ENCODE data around the gene OPTC.
"Not testable (repeated sequence)": the region's sequence is repeated elsewhere in the genome, so short reads cannot be mapped to it uniquely, and the experiment has no call there.

OPTC gene

DNA sequence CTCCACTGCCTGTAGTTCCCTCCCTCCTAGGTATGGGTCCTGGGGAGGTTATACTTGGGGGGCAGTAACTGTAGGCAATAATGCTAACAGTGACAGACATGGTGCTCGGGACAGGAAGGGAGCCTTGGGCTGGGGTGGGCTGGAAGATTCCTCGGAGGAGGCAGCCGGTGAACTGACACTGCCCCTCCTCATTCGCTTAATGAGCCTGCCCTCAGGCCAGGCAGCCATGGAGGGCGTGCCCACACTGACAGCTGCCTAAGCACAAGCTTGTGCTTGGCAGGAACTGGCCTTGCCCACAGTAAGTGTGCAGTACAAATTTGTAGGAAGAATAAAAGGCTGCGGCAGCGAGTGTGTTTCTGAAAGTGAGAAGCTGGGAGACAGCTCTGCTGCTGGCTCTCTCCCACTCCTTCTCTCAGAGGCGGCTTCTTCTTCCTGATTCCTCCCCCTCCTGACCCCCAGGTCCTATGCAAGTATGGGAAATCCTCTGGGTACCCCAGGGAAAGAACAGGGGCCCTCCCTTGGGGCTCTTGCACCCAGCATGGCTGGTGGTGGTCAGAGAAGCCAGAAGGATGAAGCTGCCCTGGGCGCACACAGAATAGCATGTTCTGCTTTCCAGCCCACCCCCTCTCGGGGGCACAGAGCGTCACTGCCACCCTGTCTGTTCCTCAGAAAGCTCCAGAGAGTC, 23.6 kb downstream of the OPTC start:
- DNase-seq (no peak), ATAC-seq (no peak)

GRCh38 chr1:203518139-203518538, 24.2 kb downstream of the OPTC start:
- not testable (repeated sequence) for DNase-seq, ATAC-seq

GRCh38 chr1:203518541-203518940, 24.6 kb downstream of the OPTC start:
- DNase-seq: no peak
- no peak for ATAC-seq

DNA sequence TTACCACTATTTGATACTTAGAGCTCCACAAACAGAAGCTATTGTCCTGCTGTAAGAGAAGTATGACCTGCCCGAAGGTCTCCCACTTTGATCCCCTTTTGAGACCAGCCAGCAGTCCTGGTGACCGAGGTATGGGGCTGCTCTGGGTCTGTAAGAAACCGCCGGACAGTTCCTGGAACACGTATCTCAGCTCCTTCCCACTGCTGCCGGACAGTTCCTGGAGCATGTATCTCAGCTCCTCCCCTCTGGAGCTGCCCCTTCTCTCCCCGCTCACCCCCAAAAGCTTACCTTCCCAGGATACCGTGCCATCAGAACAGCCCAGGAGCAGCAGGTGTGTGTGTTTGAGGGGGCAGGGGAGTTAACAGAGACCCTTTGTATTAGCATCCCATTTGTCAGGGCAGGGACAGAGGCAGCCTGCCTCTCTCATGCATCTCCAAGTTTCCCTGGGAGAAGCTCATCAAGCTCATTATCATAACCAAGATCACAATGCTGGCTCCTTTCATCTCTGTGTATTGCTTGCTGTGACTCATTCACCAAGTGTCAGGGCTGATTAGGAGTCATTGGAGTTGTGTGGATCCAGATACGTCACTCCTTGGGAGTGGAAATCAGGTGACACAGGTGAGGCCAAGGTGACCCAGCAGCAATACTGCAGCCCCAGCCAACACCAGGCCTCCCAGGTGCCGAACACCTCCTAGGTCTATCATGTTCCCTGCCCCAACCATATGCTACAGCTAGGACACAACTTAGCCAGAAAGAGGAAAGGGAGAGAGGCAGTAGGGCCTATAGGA, 25.3 kb downstream of the OPTC start:
- ATAC-seq: no peak
- no peak for DNase-seq

DNA sequence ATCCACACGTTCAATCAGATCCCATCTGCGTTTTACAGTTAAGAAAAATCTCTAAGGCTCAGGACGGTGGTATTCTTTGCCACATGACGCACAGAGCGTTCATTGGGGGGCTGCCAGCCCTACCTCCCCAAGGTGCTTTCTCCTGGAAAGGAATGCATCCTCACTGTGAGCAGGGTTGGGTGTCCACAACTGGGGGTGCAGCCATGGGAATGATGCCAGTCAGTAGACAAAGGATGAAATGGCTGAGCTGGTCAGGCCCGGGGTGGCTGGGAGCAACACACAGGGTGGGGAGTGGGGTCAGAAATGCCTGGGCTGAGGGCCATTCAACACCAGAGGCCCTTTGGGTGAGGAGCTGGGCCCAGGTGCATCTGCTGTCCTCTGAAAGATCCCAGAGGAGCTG, 25.9 kb downstream of the OPTC start:
- no peak for ATAC-seq
- DNase-seq: no peak

- ATAC-seq (no peak), DNase-seq (no peak)
These were observed 26.4 kb downstream of the OPTC start for GRCh38 chr1:203520315-203520714.

DNA sequence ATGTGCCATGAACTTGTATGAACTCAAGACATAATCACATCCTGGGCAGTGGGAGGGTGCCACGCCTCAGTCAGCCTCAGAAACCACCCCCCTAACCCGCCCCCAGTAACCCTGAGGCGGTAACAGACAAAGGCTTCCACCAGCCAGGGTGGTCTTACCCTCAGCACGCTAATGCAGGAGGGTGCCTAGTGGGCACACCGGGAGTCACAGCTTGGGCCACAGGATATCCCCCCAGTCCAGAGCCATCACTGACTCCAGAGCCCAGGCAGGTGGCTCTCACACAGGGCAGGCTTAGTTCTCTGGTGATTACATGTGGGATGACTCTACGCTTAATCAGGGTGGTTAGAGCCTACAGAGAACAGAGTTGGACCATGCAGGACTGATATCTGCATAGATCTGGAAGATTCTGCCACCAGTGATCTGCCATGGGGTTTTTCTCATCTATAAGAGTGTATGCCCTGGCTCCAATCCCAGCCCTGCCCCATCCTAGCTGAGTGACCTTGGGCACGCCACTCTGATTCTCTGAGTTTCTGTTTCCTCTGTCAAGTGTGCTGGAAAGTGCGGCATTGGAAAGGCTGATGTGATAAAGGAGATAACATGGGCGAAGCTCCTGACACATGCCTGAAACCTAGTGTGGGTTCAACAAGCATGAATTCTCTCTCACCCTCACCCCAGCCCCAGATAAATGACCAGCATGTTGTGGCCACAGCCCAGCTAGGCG, 27.3 kb downstream of the OPTC start:
- DNase-seq: no peak
- ATAC-seq: no peak

GRCh38 chr1:203521812-203522211, 27.9 kb downstream of the OPTC start:
- ATAC-seq: no peak
- DNase-seq: no peak

GRCh38 chr1:203522237-203522636, 28.3 kb downstream of the OPTC start:
- ATAC-seq: no peak

GRCh38 chr1:203523667-203524066, 29.7 kb downstream of the OPTC start:
- DNase-seq (no peak), ATAC-seq (no peak)

More at GRCh38 chr1:203522237-203522636, 28.3 kb downstream of the OPTC start:
- DNase-seq: no peak

GRCh38 chr1:203524152-203524551, 30.2 kb downstream of the OPTC start:
- ATAC-seq (no peak), DNase-seq (no peak)

GRCh38 chr1:203524824-203525223, 30.9 kb downstream of the OPTC start:
- ATAC-seq (no peak), DNase-seq (no peak)

GRCh38 chr1:203525685-203526084, 31.7 kb downstream of the OPTC start:
- DNase-seq (no peak), ATAC-seq (no peak)

DNA sequence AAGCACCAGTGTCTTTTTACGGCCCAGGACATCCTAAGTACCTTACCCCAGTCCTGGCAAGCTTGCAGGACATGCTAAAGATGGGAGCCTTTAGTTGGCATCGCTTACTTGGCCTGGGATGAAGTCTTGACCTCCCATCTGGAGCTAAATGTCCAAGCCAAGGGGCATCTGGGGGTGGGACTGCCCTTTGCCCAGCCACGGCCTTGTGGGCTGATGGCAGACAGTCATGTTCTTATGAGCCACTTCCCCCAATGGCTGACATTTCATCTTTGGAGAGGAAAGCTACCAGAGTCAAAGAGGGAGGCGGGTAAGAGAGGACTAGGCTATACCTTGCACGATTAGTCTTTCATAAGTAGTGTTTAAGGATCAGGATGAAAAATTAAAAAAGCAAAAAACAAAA, 32.2 kb downstream of the OPTC start:
- ATAC-seq (no peak), DNase-seq (no peak)

DNA sequence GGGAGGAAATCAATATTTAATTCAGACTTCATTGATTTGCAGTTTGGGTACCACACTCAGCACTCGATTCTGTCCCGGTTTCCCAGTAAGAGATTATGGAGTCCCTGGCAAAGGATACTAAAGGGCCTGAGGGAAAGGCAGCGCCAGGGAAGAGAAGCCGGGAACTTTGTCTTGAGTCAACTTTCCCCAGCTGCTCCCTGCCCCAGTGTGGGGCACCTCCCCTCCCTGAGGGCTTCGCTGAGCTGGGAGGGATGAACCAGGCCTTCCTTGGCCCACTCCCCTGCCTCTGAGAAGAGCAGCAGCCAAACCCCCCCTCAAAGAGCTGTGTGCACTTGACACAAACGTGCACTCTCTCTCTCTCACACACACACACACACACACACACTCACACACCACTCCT, 32.6 kb downstream of the OPTC start:
- ATAC-seq (no peak), DNase-seq (no peak)

GRCh38 chr1:203527013-203527412, 33.1 kb downstream of the OPTC start:
- no peak for ATAC-seq
- no peak for DNase-seq

- ATAC-seq (no peak), DNase-seq (no peak)
These were observed 34.1 kb downstream of the OPTC start for GRCh38 chr1:203528063-203528462.

DNA sequence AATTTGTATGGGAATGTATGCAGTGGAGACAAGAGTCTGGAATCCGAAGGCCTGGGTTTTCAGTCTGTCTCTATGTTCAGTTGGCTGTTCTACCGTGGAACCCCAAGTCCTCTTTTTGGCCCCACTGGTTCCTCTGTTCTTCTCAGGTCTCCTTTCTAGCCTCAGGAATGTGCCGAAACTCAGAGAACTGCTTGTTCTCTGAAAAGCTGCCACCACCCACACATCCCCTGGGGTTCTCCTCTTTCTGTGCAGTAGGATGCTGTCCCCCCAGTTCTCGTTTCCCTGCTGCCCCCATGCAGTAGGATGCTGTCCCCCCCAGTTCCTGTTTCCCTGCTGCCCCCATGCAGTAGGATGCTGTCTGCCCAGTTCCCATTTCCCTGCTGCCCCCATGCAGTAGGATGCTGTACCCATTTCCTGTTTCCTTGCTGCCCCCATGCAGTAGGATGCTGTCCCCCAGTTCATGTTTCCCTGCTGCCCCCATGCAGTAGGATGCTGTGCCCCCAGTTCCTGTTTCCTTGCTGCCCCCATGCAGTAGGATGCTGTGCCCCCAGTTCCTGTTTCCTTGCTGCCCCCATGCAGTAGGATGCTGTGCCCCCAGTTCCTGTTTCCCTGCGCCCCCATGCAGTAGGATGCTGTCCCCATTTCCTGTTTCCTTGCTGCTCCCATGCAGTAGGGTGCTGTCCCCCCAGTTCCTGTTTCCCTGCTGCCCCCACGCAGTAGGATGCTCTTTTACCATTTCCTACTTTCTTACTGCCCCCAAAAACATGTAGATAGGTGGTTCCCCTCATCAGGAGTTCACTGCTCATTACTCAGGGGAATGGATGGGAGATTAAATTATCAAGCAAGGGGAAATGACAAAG, 35.3 kb downstream of the OPTC start:
- DNase-seq (no peak), ATAC-seq (no peak)

GRCh38 chr1:203531063-203531462, 37.1 kb downstream of the OPTC start:
- ATAC-seq (no peak), DNase-seq (no peak)

DNA sequence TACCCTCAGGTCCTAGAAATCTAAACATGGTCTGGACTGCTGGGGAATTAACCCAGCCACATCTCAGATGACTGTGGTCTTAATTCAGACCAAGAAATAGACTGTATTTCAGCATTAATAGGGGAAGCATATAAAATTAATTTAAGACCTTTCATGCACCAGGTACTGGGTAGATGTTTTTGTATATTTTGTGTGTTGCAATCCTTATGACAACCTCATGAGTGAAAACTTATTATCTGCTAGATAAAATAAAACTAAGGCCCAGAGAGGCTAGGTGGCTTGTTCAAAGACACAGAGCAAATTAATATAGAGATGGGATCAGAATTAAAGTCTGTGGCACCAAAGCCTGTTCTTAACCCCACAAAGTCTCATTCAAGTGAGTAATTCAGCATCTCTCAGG, 40.1 kb downstream of the OPTC start:
- no peak for DNase-seq
- no peak for ATAC-seq

- ATAC-seq (no peak), DNase-seq (no peak)
These were observed 40.6 kb downstream of the OPTC start for GRCh38 chr1:203534526-203534925.

DNA sequence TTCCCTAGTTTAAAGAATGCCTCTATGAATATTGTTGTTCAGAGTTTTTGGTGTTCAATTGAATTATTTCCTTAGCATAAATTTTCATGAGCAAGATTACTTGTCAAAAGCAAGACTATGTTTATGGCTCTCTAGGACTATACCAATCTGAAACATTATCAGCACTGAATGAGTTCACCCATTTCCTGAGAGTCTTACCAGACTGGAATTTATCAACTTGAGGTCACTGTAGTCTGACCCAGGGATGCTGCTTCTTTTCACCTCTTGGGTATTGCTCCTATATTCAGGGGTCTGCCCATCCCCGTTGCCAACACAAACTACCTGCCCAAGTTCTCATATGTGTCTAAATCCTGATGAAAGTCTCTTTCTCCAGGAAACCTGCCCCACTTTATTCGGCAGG, 42.6 kb downstream of the OPTC start:
- ATAC-seq (no peak), DNase-seq (no peak)
